ENCODE results near the gene FAM171A2. TPM values are rescaled to one million over a fixed set of nuclear protein-coding genes. Genes with fewer than 3 reads are reported as not detected.
A peak's percentile ranks its signal among the peaks of the same experiment; 100 is the strongest.

The FAM171A2 gene
- total RNA-seq: 1 to 10 TPM in 2 of 3 donors, under 1 TPM in 1; 0.88 to 2.9 (median 2.7) TPM

- Histone ChIP-seq H3K27me3 (no peaks in the 10 kb centered on the region), H3K4me1 (peaks cover 0 to 4% of the 10 kb centered on the region in 2 donors), H3K27ac (no peak within 1 kb of the TSS), H3K36me3 (no peaks in the 10 kb centered on the region), H3K9me3 (no peaks in the 10 kb centered on the region), H3K4me3 (peak within 1 kb of the TSS; percentile 50 to 85 (median 74))
- intact Hi-C loops (cut with DNase I; ENCODE audit: low total_unique reads): no loop called here
- no peak for DNase-seq (ENCODE audit: low spot score in 2 of 2)
- TF ChIP-seq CTCF (IDR thresholded peaks at IDR 0.05): peak in 1 of 3 donors; percentile 55
- TF ChIP-seq POLR2A (IDR thresholded peaks at IDR 0.05): no peak
Observed at GRCh38 chr17:44363613-44364159, at the start of gene FAM171A2. Gene FAM171A2 (minus strand): TSS chr17:44363853. CDS start chr17:44363714, 139 bp downstream.

GRCh38 chr17:44409309-44410028, 45.8 kb upstream of the FAM171A2 start:
- Histone ChIP-seq H3K36me3 (no peaks in the 10 kb centered on the region), H3K4me1 (no peaks in the 10 kb centered on the region), H3K27ac (no peak overlapping the region), H3K9me3 (no peaks in the 10 kb centered on the region), H3K4me3 (no peak overlapping the region), H3K27me3 (no peaks in the 10 kb centered on the region)
- DNase-seq (ENCODE audit: low spot score in 2 of 2): no peak
- intact Hi-C loops (cut with DNase I; ENCODE audit: low total_unique reads): loop anchor here (5.0 kb wide), 1 partner anchor 1448 kb away; no protein-coding TSS in a partner anchor
- TF ChIP-seq POLR2A (IDR thresholded peaks at IDR 0.05) (no peak), CTCF (IDR thresholded peaks at IDR 0.05) (peak in 1 of 3 donors; percentile 24)

GRCh38 chr17:44408786-44409185, 45.1 kb upstream of the FAM171A2 start:
- no peak for TF ChIP-seq CTCF (IDR thresholded peaks at IDR 0.05)
- no peak for TF ChIP-seq POLR2A (IDR thresholded peaks at IDR 0.05)
- no peak for TF ChIP-seq POLR2AphosphoS5 (IDR thresholded peaks at IDR 0.05)
- H3K4me3 ChIP-seq: no peak overlapping the region
- H3K27me3 ChIP-seq: no peaks in the 10 kb centered on the region
- no peaks in the 10 kb centered on the region for H3K36me3 ChIP-seq
- no peaks in the 10 kb centered on the region for H3K9me3 ChIP-seq
- DNase-seq (ENCODE audit: low spot score in 2 of 2): no peak
- intact Hi-C loops (cut with DNase I; ENCODE audit: low total_unique reads): no loop called here
- no peaks in the 10 kb centered on the region for H3K4me1 ChIP-seq
- no peak overlapping the region for H3K27ac ChIP-seq

GRCh38 chr17:44402564-44403172, 39.0 kb upstream of the FAM171A2 start:
- Histone ChIP-seq H3K27me3 (no peaks in the 10 kb centered on the region), H3K9me3 (no peaks in the 10 kb centered on the region), H3K36me3 (no peaks in the 10 kb centered on the region), H3K27ac (no peak overlapping the region), H3K4me1 (no peaks in the 10 kb centered on the region), H3K4me3 (no peak overlapping the region)
- TF ChIP-seq POLR2A (IDR thresholded peaks at IDR 0.05) (no peak), POLR2AphosphoS5 (IDR thresholded peaks at IDR 0.05) (no peak), CTCF (IDR thresholded peaks at IDR 0.05) (no peak)
- DNase-seq (ENCODE audit: low spot score in 2 of 2): no peak
- intact Hi-C loops (cut with DNase I; ENCODE audit: low total_unique reads): no loop called here

- TF ChIP-seq CTCF (IDR thresholded peaks at IDR 0.05) (no peak), POLR2AphosphoS5 (IDR thresholded peaks at IDR 0.05) (no peak), POLR2A (IDR thresholded peaks at IDR 0.05) (no peak)
- no peaks in the 10 kb centered on the region for H3K36me3 ChIP-seq
- H3K27me3 ChIP-seq: no peaks in the 10 kb centered on the region
- H3K4me1 ChIP-seq: no peaks in the 10 kb centered on the region
- DNase-seq (ENCODE audit: low spot score in 2 of 2): no peak
- H3K4me3 ChIP-seq: no peak overlapping the region
- intact Hi-C loops (cut with DNase I; ENCODE audit: low total_unique reads): no loop called here
- H3K9me3 ChIP-seq: no peaks in the 10 kb centered on the region
- no peak overlapping the region for H3K27ac ChIP-seq
Observed at GRCh38 chr17:44400226-44400847, 36.7 kb upstream of the FAM171A2 start.
